WTC11 (cell line): Measurements from ENCODE around the gene DGKK. TPM values are rescaled to one million over a fixed set of nuclear protein-coding genes. Genes with fewer than 3 reads are reported as not detected.

Experiments
- ATAC-seq: fragments of 200-7000 bp; cut with Tn5 transposase; 2 replicates; pipeline ENCODE4 v1.10.0; 2021; ENCODE audit warnings: mild to moderate bottlenecking, moderate library complexity
- CTCF ChIA-PET: fragments of 300-600 bp; sonication (Branson Sonifier 250); formaldehyde crosslinking; loops from one replicate; lab custom pipeline; 2021; ENCODE audit warnings: antibody characterized with exemption; lab: Charles Lee
- POLR2A ChIA-PET: fragments of 350-600 bp; sonication (Branson Sonifier 250); formaldehyde crosslinking; loops from one replicate; lab custom pipeline; 2021; ENCODE audit warnings: antibody characterized with exemption; lab: Charles Lee
- DNase-seq: peaks from one replicate; pipeline ENCODE4 v3.0.0; 2021; ENCODE audit warnings: low spot score
- H3K27ac Mint-ChIP-seq: 2 replicates; pipeline ENCODE4 v1.8.0; 2021; ENCODE audit warnings: mixed read lengths
- H3K27me3 Mint-ChIP-seq: 2 replicates; pipeline ENCODE4 v1.8.0; 2021; ENCODE audit warnings: low read depth, mild to moderate bottlenecking, moderate library complexity, mixed read lengths
- H3K36me3 Mint-ChIP-seq: 2 replicates; pipeline ENCODE4 v1.8.0; 2021; ENCODE audit warnings: mixed read lengths
- H3K4me1 Mint-ChIP-seq: 2 replicates; pipeline ENCODE4 v1.8.0; 2022; ENCODE audit warnings: mixed read lengths
- H3K4me3 Mint-ChIP-seq: 2 replicates; pipeline ENCODE4 v1.8.0; 2021; ENCODE audit warnings: mild to moderate bottlenecking, moderate library complexity, mixed read lengths
- H3K9me3 Mint-ChIP-seq: 2 replicates; pipeline ENCODE4 v1.8.0; 2021; ENCODE audit warnings: mixed read lengths
- CBFB ChIP-seq: sonication (generic); formaldehyde crosslinking; IDR thresholded peaks from 2 replicates; pipeline ENCODE4 v1.8.1; 2022; ENCODE audit warnings: mild to moderate bottlenecking, low read depth, missing genetic modification reagents
- GRHL2 ChIP-seq: fragments of 250-450 bp; sonication (Bioruptor Pico); IDR thresholded peaks from 2 replicates; pipeline ENCODE4 v1.8.0; 2022; ENCODE audit warnings: mild to moderate bottlenecking, moderate library complexity; ENCODE audit not compliant: insufficient replicate concordance, severe bottlenecking
- JAZF1 ChIP-seq: fragments of 250-450 bp; sonication (Bioruptor Pico); IDR thresholded peaks from 2 replicates; pipeline ENCODE4 v1.9.0; 2021; ENCODE audit warnings: moderate library complexity, mild to moderate bottlenecking, inconsistent platforms
- NFATC4 ChIP-seq: fragments of 250-450 bp; sonication (Bioruptor Pico); IDR thresholded peaks from 2 replicates; pipeline ENCODE4 v1.9.0; 2021; ENCODE audit warnings: mild to moderate bottlenecking
- NFE2L1 ChIP-seq: sonication (generic); formaldehyde crosslinking; IDR thresholded peaks from 2 replicates; pipeline ENCODE4 v1.8.1; 2023; ENCODE audit warnings: missing genetic modification reagents
- TEAD4 ChIP-seq: sonication (generic); formaldehyde crosslinking; IDR thresholded peaks from 2 replicates; pipeline ENCODE4 v1.8.0; 2022; ENCODE audit warnings: mild to moderate bottlenecking, missing genetic modification reagents
- ZNF219 ChIP-seq: sonication (generic); formaldehyde crosslinking; IDR thresholded peaks from 2 replicates; pipeline ENCODE4 v1.8.0; 2023; ENCODE audit warnings: missing genetic modification reagents, mild to moderate bottlenecking, borderline replicate concordance
- ZNF423 ChIP-seq: fragments of 250-450 bp; sonication (Bioruptor Pico); IDR thresholded peaks from 2 replicates; pipeline ENCODE4 v2.1.2; 2022; ENCODE audit warnings: mild to moderate bottlenecking, moderate library complexity
- total RNA-seq: library from RNA; stranded (reverse); gene quantifications from 3 replicates; pipeline ENCODE4 v1.2.3, GENCODE V29; 2021
- TF ChIP-seq, protein P1 (sequence below): sonication (generic); formaldehyde crosslinking; IDR thresholded peaks from 2 replicates; pipeline ENCODE4 v1.8.0; 2023; ENCODE audit warnings: mild to moderate bottlenecking, missing genetic modification reagents
- TF ChIP-seq, protein P2 (sequence below): sonication (generic); formaldehyde crosslinking; IDR thresholded peaks from 2 replicates; pipeline ENCODE4 v1.8.0; 2022; ENCODE audit warnings: mild to moderate bottlenecking, missing genetic modification reagents
- TF ChIP-seq, protein P3 (sequence below): sonication (generic); formaldehyde crosslinking; IDR thresholded peaks from 2 replicates; pipeline ENCODE4 v1.8.0; 2023; ENCODE audit warnings: missing genetic modification reagents
- TF ChIP-seq, protein P4 (sequence below): sonication (generic); formaldehyde crosslinking; IDR thresholded peaks from 2 replicates; pipeline ENCODE4 v1.8.1; 2023; ENCODE audit warnings: mild to moderate bottlenecking, moderate library complexity, missing genetic modification reagents
- TF ChIP-seq, protein P5 (sequence below): sonication (generic); formaldehyde crosslinking; conservative IDR thresholded peaks from 2 replicates; pipeline ENCODE4 v1.8.1; 2023; ENCODE audit warnings: mild to moderate bottlenecking, low read depth, missing genetic modification reagents, moderate library complexity
- TF ChIP-seq, protein P6 (sequence below): sonication (generic); formaldehyde crosslinking; IDR thresholded peaks from 2 replicates; pipeline ENCODE4 v1.8.0; 2023; ENCODE audit warnings: missing genetic modification reagents, mild to moderate bottlenecking, borderline replicate concordance
- TF ChIP-seq, protein P7 (sequence below): sonication (generic); formaldehyde crosslinking; IDR thresholded peaks from 2 replicates; pipeline ENCODE4 v1.8.1; 2022; ENCODE audit warnings: mild to moderate bottlenecking, missing genetic modification reagents, moderate library complexity, borderline replicate concordance
- TF ChIP-seq, protein P8 (sequence below): sonication (generic); formaldehyde crosslinking; IDR thresholded peaks from 2 replicates; pipeline ENCODE4 v1.8.1; 2022; ENCODE audit warnings: mild to moderate bottlenecking, moderate library complexity, missing genetic modification reagents

DGKK gene
- total RNA-seq, 1 experiment from 2014 or later = 1.9 TPM

DNA sequence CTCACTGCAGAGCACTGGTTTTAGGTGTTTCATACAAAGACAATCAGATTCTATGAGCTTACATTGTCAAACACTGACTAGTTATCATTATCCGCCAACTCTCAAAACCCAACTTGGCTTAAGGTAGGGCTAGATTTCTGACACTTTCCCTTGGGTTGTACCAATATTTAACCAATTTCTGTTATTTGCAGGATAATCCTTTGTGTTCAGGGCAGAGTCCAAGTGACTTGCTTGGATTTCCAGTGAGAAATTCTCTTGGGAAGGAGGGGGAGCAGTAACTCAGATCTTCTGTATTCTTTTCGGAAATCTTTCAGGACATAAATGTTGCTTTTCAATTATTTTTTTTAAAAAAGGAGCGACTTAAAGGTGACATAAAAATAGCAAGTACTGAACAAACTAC, 23.1 kb downstream of the DGKK start (continued):
- TF ChIP-seq, protein P1, sequence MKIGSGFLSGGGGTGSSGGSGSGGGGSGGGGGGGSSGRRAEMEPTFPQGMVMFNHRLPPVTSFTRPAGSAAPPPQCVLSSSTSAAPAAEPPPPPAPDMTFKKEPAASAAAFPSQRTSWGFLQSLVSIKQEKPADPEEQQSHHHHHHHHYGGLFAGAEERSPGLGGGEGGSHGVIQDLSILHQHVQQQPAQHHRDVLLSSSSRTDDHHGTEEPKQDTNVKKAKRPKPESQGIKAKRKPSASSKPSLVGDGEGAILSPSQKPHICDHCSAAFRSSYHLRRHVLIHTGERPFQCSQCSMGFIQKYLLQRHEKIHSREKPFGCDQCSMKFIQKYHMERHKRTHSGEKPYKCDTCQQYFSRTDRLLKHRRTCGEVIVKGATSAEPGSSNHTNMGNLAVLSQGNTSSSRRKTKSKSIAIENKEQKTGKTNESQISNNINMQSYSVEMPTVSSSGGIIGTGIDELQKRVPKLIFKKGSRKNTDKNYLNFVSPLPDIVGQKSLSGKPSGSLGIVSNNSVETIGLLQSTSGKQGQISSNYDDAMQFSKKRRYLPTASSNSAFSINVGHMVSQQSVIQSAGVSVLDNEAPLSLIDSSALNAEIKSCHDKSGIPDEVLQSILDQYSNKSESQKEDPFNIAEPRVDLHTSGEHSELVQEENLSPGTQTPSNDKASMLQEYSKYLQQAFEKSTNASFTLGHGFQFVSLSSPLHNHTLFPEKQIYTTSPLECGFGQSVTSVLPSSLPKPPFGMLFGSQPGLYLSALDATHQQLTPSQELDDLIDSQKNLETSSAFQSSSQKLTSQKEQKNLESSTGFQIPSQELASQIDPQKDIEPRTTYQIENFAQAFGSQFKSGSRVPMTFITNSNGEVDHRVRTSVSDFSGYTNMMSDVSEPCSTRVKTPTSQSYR (CRISPR knock-in tag) = no peak
- TF ChIP-seq, protein P2, sequence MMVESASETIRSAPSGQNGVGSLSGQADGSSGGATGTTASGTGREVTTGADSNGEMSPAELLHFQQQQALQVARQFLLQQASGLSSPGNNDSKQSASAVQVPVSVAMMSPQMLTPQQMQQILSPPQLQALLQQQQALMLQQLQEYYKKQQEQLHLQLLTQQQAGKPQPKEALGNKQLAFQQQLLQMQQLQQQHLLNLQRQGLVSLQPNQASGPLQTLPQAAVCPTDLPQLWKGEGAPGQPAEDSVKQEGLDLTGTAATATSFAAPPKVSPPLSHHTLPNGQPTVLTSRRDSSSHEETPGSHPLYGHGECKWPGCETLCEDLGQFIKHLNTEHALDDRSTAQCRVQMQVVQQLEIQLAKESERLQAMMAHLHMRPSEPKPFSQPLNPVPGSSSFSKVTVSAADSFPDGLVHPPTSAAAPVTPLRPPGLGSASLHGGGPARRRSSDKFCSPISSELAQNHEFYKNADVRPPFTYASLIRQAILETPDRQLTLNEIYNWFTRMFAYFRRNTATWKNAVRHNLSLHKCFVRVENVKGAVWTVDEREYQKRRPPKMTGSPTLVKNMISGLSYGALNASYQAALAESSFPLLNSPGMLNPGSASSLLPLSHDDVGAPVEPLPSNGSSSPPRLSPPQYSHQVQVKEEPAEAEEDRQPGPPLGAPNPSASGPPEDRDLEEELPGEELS (CRISPR knock-in tag) = no peak
- TF ChIP-seq, protein P3, sequence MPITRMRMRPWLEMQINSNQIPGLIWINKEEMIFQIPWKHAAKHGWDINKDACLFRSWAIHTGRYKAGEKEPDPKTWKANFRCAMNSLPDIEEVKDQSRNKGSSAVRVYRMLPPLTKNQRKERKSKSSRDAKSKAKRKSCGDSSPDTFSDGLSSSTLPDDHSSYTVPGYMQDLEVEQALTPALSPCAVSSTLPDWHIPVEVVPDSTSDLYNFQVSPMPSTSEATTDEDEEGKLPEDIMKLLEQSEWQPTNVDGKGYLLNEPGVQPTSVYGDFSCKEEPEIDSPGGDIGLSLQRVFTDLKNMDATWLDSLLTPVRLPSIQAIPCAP = no peak

DNA sequence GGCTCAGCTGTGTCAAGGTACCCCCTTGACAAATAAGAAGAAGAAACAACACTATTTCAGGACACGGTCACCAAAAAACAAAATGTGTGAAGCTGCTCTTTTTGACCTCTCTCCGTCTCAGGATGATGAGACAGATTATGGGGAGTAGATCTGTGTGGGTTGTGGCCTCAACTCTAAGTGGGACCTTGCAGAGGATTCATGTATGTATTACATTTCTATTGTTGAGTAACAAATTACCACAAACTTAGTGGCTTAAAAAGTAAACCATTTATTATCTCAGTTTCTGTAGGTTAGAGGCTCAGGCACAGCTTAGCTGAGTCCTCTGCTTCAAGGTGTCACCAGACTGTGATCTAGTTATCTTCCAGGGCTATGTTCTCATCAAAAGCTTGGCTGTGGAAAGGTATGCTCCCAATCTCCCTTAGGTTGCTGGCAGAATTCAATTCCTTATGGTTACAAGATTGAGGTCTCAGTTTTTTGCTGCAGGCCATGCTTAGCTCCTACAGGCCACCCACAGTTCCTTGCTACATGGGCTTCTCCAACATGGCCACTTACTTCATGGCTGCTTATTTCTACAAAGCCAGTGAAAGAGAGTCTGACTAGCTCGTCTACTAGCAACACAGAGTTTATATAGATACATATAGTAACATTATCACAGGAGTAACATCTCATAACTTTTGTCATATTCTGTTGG, 28.1 kb downstream of the DGKK start:
- CTCF ChIA-PET = interaction anchor here (1.5 kb wide), 1 partner anchor 10 kb away, joined by 4 read pairs; no protein-coding TSS in a partner anchor
- Mint-ChIP-seq H3K9me3 (no peaks in the 10 kb centered on the region), H3K27ac (no peak overlapping the region), H3K4me3 (no peak overlapping the region), H3K27me3 (no peaks in the 10 kb centered on the region; the same call in 1 of the 2 replicates), H3K36me3 (no peaks in the 10 kb centered on the region), H3K4me1 (no peaks in the 10 kb centered on the region)
- no peak for DNase-seq
- POLR2A ChIA-PET = no interaction called here
- ATAC-seq = no peak
- TF ChIP-seq JAZF1 (CRISPR knock-in tag) = no peak
- TF ChIP-seq TEAD4 (CRISPR knock-in tag) = no peak
- TF ChIP-seq NFE2L1 = no peak
- TF ChIP-seq, protein P4, sequence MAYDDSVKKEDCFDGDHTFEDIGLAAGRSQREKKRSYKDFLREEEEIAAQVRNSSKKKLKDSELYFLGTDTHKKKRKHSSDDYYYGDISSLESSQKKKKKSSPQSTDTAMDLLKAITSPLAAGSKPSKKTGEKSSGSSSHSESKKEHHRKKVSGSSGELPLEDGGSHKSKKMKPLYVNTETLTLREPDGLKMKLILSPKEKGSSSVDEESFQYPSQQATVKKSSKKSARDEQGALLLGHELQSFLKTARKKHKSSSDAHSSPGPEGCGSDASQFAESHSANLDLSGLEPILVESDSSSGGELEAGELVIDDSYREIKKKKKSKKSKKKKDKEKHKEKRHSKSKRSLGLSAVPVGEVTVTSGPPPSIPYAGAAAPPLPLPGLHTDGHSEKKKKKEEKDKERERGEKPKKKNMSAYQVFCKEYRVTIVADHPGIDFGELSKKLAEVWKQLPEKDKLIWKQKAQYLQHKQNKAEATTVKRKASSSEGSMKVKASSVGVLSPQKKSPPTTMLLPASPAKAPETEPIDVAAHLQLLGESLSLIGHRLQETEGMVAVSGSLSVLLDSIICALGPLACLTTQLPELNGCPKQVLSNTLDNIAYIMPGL (CRISPR knock-in tag) = no peak
- TF ChIP-seq, protein P5, sequence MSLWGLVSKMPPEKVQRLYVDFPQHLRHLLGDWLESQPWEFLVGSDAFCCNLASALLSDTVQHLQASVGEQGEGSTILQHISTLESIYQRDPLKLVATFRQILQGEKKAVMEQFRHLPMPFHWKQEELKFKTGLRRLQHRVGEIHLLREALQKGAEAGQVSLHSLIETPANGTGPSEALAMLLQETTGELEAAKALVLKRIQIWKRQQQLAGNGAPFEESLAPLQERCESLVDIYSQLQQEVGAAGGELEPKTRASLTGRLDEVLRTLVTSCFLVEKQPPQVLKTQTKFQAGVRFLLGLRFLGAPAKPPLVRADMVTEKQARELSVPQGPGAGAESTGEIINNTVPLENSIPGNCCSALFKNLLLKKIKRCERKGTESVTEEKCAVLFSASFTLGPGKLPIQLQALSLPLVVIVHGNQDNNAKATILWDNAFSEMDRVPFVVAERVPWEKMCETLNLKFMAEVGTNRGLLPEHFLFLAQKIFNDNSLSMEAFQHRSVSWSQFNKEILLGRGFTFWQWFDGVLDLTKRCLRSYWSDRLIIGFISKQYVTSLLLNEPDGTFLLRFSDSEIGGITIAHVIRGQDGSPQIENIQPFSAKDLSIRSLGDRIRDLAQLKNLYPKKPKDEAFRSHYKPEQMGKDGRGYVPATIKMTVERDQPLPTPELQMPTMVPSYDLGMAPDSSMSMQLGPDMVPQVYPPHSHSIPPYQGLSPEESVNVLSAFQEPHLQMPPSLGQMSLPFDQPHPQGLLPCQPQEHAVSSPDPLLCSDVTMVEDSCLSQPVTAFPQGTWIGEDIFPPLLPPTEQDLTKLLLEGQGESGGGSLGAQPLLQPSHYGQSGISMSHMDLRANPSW (CRISPR knock-in tag) = no peak
- TF ChIP-seq, protein P6, sequence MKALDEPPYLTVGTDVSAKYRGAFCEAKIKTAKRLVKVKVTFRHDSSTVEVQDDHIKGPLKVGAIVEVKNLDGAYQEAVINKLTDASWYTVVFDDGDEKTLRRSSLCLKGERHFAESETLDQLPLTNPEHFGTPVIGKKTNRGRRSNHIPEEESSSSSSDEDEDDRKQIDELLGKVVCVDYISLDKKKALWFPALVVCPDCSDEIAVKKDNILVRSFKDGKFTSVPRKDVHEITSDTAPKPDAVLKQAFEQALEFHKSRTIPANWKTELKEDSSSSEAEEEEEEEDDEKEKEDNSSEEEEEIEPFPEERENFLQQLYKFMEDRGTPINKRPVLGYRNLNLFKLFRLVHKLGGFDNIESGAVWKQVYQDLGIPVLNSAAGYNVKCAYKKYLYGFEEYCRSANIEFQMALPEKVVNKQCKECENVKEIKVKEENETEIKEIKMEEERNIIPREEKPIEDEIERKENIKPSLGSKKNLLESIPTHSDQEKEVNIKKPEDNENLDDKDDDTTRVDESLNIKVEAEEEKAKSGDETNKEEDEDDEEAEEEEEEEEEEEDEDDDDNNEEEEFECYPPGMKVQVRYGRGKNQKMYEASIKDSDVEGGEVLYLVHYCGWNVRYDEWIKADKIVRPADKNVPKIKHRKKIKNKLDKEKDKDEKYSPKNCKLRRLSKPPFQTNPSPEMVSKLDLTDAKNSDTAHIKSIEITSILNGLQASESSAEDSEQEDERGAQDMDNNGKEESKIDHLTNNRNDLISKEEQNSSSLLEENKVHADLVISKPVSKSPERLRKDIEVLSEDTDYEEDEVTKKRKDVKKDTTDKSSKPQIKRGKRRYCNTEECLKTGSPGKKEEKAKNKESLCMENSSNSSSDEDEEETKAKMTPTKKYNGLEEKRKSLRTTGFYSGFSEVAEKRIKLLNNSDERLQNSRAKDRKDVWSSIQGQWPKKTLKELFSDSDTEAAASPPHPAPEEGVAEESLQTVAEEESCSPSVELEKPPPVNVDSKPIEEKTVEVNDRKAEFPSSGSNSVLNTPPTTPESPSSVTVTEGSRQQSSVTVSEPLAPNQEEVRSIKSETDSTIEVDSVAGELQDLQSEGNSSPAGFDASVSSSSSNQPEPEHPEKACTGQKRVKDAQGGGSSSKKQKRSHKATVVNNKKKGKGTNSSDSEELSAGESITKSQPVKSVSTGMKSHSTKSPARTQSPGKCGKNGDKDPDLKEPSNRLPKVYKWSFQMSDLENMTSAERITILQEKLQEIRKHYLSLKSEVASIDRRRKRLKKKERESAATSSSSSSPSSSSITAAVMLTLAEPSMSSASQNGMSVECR = no peak
- TF ChIP-seq ZNF423 = no peak
- TF ChIP-seq GRHL2 (CRISPR knock-in tag) = no peak
- TF ChIP-seq NFATC4 (CRISPR knock-in tag) = no peak
- TF ChIP-seq CBFB = no peak
- TF ChIP-seq, protein P7, sequence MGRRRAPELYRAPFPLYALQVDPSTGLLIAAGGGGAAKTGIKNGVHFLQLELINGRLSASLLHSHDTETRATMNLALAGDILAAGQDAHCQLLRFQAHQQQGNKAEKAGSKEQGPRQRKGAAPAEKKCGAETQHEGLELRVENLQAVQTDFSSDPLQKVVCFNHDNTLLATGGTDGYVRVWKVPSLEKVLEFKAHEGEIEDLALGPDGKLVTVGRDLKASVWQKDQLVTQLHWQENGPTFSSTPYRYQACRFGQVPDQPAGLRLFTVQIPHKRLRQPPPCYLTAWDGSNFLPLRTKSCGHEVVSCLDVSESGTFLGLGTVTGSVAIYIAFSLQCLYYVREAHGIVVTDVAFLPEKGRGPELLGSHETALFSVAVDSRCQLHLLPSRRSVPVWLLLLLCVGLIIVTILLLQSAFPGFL (CRISPR knock-in tag) = no peak
- TF ChIP-seq ZNF219 = no peak
- TF ChIP-seq, protein P8, sequence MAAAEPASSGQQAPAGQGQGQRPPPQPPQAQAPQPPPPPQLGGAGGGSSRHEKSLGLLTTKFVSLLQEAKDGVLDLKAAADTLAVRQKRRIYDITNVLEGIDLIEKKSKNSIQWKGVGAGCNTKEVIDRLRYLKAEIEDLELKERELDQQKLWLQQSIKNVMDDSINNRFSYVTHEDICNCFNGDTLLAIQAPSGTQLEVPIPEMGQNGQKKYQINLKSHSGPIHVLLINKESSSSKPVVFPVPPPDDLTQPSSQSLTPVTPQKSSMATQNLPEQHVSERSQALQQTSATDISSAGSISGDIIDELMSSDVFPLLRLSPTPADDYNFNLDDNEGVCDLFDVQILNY = no peak
